GM19023 (cell line): ENCODE measurements around the gene BCAS1.
"Not testable (repeated sequence)": the region's sequence is repeated elsewhere in the genome, so short reads cannot be mapped to it uniquely, and the experiment has no call there.

ENCODE experiments used
- ATAC-seq: cut with Tn5 transposase; IDR thresholded peaks from one replicate; pipeline ENCODE4 v1.9.1; 2021; ENCODE audit warnings: mild to moderate bottlenecking, moderate library complexity; ENCODE audit not compliant: unreplicated experiment

The BCAS1 gene

DNA sequence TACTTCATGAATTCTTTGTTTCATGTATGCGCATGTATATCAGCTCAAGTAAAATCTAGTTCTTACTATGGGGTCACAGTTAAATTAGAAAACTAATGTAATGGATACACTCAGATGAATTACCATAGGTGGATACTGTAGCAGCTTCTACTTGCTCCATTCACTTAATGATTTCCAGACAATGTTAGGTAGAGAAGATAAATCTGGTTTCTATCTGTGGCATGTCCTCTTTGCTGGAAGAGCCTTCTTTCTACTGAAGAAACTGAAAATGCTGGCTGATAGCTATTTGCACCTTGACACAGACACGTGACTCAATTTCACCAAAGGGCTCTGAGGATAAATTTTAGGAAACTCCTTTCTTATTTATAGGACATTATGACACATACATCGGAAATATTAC is 49.5 kb downstream of the BCAS1 start:
- no peak for ATAC-seq

DNA sequence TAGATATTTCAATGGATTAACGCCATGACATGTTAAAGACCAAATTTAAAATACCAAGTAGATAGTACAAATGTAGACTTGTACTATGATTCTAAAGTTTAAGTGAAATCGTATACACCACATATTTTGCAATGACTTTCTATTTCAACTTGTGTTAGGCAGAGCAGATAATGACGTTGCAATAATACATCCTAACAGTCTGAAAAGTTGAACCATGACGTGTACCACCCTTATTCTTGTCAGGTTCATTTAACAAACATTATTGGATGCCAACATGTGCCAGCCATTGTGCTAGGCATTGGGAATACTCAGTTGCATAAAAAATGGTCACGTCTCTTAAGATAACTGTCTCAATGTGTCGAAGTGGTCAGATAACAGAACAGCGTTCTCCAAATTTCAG is 50.0 kb downstream of the BCAS1 start:
- no peak for ATAC-seq

DNA sequence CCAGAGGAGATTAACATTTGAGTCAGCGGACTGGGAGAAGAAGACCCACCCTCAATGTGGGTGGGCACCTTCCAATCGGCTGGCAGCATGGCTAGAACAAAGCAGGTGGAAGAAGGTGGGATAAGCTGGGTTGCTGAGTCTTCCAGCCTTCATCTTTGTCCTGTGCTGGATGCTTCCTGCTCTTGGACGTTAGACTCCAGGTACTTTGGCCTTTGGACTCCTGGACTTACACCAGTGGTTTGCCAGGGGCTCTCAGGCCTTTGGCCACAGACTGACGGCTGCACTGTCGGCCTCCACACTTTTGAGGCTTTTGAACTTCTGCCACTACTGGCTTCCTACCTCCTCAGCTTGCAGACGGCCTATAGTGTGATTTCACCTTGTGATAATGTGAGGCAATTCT is 50.8 kb downstream of the BCAS1 start:
- no peak for ATAC-seq

DNA sequence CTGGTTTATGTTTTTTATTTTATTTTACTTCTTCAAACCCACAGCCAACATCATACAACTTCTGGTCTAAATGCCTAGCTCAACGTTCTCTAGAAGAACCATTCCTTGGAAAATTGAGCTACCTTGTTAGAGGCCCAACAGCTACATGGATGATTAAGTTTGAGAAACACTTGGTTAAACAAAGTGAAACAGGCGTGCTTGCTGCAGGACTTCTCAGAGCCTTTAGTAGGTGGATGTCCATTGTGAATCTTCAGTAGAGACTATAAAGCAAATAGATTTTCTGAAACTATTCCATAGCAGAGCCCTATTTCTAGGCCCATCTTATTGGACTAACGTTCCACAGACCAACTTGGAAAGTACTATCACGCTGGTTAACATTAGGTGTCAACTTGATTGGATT is 51.3 kb downstream of the BCAS1 start:
- no peak for ATAC-seq

DNA sequence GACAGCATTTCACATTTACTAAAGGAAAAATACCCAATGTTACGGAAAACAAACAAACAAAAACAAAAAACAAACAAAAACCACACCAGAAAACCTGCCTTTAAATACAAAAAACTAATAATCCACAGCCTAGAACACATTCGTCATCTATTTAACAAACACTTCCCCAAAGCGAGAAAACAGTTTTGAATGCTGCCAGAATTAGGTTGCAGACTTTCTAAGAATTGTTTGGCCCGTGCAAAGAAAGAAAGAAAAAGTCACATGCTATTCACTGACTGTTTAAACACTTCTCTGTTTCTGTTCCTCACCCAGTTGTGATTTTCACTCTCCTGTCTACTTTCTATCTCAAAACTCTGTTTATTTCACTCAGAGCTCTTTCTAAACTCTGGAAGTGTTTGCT is 52.5 kb downstream of the BCAS1 start:
- peak; percentile 83 for ATAC-seq

DNA sequence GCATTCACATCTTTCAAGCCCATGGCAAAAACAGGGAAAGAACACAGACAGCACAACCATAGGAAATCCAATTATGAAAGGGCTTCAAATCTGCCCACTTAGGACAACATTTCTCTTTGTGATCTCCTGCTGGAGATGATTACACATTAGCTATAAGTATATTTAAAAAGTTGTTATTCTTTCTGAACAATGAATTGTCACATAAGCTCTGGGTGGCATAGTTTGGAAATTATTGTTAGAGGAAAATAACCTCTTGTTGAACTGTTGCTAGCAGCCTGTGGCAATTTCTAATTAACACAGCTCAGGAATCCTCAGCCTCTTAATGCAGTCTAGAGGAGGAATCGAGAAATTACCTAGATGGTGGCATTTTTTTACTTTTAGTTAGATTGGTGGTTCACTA is 54.9 kb downstream of the BCAS1 start:
- no peak for ATAC-seq

DNA sequence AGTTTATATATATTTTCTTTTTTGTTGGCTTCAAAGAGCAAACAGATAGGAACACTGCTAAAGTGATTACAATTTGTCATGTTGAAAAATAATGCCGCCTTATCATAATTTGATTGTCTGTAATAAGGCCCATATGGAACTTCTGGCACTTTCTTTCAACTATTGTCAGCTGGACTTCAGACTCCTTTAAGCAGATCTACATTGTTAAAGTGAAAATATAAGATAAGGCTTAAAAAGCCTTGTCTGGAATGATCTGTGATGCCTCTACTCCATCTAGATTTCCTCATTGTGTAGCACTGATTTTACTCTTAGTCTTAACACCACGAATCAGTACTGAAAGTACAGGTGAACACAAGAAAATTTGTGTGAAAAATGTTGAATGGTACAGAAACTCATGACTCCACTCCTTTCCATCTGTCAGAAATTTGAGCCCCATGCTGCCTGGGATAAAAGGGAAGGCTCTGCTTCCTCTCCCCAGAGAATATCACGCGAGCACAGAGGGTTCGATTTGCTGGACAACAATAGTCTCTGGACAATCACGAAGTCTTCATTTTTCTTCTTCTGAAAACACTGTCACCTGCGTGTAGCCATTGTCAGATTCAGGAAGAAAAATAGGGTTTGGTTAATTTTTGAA is 56.0 kb downstream of the BCAS1 start:
- ATAC-seq = no peak

DNA sequence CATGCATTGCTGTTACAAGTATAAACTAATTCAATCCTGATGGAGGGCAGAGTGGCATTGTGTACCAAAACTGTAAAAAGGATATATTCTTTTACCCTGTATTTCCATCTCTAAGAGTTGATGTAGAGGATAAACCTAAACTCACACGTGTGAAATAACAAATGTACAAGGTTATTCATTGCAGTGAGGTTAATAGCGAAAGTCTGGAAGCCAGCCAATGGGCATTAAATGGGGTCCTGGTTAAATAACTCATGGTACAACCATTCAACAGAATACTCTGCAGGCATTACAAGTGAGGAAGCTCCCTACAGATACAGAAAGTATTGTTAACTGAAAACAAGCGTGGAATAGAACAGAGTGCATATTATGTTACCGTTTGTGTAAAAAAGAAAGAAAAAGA is 56.9 kb downstream of the BCAS1 start:
- no peak for ATAC-seq

DNA sequence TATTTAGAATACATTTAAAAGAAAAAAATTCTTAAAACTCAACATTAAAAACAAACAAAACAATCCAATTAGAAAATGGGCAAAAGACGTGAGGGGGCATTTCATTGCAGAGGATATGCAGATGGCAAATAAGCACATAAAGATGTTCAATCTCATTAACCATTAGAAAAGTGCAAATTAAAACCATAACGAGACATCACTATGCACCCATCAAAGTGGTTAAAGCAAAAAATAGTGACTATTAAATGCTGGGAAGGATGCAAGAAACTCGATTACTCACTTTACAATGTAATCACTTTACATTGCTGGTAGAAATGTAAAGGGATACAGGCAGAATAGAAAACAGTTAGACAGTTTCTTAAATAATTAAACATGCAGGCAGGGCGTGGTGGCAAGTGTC is 59.0 kb downstream of the BCAS1 start:
- no peak for ATAC-seq

DNA sequence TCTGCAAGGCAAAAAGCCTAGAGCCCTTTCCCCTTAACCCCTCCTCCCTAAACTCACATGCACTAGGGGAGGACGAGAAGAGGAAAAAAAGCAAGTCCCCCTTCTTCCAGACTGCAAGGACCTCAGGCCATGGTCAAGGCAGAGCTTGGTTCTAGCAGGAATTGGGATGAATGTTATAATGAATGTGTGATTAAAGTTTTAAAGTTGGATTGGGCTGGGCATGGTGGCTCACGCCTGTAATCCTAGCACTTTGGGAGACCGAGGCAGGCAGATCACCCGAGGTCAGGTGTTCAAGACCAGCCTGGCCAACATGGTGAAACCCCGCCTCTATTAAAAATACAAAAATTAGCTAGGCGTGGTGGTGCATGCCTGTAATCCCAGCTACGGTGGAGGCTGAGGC is 64.2 kb downstream of the BCAS1 start:
- not testable (repeated sequence) for ATAC-seq

DNA sequence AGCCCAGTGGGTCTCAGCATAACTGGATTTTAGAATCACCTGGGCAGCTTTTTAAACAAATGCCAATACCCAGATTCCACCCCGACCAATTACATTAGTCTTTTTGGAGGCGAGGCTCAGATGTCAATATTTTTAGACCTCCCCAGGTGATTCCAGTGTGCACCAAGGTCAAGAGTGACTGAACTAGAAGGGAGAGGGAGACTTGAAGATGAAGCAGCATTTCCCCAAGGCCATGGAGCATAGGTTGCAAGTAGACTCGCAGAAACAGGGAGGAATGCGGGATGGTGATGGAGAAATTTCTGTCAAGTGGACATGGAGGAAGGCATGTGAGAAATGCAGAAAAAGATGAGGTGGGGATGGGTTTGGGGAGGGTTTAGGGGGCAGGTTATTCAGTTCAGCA is 64.9 kb downstream of the BCAS1 start:
- no peak for ATAC-seq

DNA sequence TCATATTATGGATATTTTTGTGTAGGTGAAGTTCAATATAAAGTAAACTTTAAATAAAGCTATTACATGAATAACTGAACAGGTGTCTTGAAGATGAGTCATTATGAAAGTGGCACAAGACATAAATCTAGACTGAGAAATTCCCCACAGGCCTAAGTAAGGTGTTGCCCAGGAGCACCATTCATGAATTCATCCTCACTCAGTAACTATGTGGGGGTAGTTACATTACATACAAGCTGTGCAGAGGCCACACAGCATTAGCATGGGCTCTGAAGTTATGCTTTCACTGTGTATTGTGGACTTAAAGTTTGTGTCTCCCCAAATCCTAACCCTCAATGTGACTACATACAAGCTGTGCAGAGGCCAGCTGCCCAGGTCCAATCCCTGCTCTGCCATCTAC is 65.9 kb downstream of the BCAS1 start:
- peak; percentile 84 for ATAC-seq

DNA sequence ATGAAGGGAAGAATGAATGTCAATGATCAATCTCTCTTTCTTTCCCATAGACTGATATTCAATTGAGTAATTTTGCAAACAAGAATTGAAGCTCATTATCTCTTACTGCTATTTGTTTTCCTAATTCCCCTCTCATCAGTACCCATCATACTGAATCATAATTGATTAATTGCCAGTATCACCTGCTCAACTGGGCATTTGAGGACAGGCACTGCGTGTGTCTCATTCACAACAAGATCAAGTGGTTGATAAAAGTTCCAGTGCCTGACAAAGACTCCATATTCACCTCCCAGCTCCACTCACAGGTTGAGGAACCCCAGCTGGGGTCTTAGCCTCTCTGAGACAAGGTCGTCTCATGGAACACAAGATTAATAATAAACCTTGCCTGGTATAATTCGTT is 67.7 kb downstream of the BCAS1 start:
- no peak for ATAC-seq

DNA sequence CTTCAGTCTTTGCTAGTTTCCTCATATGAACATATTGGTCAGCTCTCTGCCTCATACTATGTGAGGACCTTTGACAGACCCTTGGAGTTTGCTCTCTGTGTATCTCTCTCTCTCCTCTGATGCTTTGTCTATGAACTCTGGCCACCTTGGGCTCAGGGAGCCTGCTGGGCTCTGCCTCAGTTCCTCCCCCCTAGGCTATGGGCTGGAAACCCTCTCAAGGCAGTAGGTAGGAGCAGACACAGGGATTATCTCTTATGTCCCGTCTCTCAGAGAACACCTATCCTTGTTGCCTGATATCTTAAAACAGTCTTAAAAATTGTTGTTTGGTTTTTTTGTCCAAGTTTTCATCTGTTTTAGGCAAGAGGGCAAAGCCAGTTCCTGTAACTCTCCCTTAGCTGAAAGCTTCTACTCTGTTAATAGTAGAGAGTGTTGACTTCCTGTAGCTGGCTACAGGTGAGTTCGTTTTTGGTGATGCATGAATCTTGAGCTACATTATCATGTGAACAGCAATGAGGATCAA is 68.3 kb downstream of the BCAS1 start:
- no peak for ATAC-seq

DNA sequence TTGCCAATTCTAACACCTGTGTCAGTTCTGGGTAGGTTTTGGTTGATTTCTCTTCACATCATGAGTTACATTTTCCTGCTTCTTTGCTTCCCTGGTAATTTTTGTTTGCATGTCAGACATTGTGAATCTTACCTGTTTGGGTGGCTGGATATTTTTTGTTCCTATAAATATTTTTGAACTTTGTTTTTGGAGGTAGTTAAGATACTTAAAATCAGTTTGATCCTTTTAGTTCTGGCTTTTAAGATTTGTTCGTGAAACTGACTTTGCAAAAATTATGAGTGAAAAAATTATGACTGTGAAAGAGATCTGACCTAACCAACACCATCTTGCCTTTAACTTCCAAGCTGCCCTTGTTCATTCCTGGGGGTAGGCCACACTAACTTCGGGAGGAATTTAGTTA is 69.5 kb downstream of the BCAS1 start:
- no peak for ATAC-seq

DNA sequence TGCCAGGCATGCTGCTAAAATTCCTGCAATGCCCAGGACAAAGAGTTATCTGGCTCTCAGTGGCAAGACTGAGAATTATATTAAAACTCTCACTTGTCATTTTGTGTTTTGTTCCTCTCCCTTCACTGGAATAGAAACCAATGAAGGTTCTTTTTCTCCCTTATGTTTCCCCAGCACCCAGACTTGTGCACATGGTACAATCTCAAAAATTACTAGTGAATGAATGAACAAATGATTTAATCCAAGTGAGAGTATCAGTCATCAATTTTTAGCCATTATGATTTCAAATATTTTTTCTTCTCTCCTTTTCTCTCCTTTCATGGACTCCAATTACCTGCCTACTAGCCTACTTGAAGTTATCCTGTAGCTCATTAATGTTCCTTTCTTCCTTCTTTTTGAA is 70.1 kb downstream of the BCAS1 start:
- no peak for ATAC-seq

DNA sequence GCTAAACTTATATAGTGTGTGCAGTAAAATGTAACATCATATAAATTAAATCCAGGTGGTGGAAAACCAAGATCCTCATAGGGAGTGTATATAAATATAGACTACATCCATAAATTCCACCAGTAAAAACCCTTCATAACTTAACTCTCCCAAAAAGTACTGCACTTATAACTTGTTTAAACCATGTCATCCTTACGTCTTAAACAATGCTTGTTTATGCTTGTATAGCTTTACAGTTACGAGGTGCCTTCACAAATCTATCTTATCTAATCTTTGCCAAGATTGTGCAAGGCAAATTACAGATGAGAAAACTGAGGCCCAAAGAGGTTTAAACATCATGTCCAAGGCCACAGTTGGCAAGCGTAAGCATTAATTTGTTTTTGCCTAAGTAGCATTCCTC is 71.3 kb downstream of the BCAS1 start:
- ATAC-seq = no peak

DNA sequence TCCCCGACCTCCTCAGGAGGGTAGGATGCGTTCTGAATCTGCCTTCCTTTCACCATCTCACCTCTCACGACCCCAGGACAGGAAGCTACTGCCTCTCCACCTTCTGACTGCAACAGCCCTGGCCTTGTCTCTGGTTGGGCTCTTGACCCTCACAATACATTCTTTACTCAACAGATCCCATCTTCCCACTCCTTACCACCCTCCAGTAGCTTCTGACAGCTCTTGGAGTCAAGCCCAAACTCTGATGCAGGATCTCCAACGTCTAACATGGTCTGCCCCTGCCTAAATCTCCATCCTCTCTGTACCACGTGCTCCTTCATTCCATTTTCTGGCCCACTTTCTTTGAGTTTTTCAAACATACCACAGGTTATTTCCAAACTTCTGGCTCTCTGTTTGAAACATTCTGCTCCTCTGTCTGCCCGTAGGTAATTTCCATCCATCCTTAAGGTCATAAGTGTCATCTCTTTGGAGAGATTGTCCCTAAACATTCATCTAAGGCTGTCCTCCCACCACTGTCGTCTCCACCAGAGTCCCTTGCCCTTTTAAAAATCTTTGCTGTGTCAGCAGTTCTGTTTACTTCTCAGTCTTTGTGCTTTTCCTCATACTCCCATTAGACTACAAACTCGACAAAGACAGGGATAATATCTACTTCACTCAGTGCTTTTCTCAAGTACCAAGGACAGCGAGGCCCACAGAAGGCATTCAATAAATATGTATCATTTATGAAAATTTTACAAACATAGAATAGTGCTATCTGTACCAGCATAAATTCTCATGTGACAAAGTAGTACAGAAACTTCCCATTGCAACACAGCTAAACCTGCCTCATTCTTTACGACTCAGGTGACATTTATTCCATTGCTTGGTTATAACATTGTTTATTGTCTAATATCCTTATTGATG is 73.6 kb downstream of the BCAS1 start:
- ATAC-seq = no peak

DNA sequence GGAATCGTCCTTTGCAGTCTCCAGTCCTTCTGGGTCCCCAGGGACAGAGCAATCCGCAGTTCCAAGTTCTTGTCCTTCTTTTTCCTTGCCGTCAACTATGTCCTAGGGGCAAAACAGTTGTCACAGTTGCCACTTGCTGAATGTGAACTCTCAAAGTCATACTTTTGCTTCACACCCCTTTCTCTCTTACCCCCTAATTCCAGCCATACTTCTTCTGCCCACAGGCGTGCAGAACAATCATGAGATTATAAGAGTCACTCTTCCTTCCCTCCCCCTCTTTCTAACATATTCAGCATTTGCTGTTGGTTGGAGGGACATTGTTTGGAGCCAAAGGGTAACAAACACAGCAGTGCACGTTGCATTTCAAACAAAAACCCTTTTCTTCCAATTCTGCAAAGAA is 74.4 kb downstream of the BCAS1 start:
- ATAC-seq = no peak

DNA sequence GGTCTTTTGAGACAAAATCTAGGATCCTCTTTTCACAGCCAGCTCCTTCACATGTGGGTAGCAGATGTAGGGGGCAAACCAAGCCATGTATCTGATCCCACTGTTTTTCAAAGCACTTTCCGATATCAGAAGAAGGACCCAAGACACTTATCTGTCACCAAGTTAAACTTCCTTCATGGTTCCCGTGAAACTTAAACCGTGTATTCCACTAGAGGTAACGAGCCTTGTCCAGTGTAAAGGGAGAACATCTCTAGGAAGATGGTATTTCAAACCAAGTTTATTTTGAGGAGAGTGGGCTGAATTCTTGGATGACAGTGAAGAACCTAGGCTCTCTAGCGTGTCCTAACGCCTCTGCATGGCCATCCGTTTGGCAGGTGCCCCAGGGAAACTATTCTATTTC is 76.3 kb downstream of the BCAS1 start:
- no peak for ATAC-seq

DNA sequence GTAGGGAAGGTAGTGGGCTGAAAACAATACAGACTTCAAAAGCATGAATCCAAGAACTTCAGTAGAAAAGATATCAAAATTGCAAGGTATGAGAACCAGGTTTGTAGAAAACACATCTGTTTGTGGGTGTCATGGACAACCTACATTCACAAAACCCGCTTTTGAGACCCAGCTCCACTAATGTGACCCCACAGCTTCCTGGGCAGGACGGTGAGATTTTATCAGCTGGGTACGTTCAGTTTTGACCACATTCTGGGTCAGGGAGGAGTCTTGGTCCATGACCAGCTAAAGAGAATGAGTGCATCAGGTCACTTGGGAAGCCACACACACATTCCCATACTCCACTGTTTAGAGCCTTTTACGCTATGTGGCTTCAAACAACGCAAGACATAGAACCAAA is 77.1 kb downstream of the BCAS1 start:
- ATAC-seq = no peak

DNA sequence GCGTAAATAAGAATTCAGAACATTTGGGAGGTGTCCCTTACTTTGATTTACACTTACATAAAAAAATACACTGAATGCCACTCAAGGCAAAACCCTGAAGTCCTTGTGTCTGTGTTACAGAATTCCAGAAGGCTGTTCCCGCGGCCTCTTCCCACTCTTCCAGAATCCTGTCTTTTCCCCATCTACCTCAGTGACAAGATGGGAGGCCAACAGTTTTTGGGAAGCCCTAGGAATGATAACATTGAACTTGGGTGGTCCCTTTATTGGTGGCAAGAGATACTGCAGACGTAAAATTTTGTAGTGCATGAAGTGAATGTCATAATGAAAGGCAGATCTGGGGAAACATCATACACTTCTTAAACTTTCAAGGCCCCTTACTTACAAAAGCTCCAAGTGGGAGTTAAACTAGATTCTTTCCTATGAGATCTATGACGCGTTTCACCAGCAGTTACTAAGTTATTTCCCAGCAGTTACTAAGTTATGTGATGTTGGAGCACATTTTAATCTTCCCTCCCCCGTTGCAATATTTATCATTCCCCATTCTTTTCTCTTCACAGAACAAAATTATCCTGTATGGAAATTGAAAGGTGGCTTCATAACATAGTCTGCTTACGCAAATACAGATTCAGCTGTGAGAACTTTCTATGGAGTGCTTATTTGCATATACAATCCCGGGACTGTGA is 79.5 kb downstream of the BCAS1 start:
- no peak for ATAC-seq
